HG03354 (cell line): ENCODE results near the gene MRPL23.

Experiments
- ATAC-seq: cut with Tn5 transposase; IDR thresholded peaks from one replicate; pipeline ENCODE4 v1.9.1; 2021; ENCODE audit warnings: mild to moderate bottlenecking; ENCODE audit not compliant: unreplicated experiment, poor library complexity, severe bottlenecking

The MRPL23 gene

DNA sequence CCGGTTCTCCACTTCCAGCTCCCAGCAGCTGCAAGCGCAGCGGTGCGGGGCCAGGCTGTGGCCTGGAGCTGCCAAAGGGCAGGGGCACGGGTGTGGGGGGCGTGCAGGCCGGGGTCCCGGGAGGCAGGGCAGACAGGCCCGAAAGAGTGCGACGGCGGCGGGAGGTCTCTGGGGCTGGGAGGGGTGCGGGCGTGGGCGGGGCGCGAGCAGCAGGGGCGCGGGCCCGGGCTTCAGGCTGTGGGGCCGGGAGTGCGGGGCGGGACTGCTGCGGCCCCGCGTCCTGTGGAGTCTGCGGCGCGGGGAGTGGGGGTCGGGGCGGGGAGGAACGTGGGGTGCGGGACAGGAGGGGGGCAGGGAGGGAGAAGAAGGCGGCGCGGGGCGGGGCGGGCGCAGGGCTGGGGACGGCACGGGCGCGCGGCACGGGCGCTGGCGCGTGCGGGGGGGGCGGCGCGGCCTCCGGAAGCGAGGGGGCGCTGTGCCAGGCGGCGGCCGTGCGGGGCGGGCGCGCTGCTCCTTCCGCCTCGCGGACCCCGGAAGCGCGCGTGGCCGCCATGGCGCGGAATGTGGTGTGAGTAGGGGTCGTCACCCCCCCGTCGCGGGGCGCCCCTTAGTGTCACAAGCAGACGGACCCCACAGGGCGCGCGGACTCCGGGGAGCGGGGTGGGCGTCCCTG is at the start of gene MRPL23:
MRPL23 (plus strand) TSS at position 521 of the 673 bp plus-strand sequence; CDS start at position 552, 31 bp downstream.
- peak; percentile 54 for ATAC-seq

DNA sequence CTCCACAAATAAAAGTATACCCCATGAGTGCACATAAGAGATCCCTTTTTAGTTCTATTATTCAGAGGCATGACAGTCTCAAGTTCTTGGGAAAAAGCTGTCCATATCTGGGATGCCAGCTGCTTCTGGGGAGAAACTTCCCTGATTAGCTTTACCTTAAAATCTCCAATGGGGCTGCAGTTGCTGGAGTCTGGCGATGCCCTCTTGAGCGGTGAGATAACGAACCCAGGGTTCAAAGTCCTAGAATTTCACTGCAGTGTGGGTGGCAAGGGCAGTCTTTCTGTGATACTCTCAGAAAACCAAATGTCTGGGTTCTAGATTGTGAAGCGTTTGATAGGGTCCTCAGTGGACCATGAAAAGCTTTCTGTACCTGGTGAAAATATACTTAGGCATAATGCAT is 48.0 kb upstream of the MRPL23 start:
- no peak for ATAC-seq

DNA sequence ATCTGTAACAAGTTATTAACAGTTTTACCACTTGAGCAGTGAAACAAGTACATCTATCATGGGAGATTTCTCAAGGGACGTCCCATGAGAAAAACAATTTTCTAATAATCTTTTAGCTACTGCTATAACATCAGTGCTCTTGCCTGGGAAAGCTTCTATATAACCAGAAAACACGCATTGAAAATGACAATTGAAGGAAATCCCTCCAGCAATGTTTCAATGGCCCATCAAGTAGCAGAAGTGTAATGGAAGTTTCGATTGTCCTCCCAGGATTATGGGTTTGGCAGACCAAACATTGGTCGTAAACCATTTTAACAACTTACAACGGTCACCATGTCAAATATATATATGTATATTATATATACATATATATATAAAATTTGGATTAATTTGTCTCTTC is 47.4 kb upstream of the MRPL23 start:
- ATAC-seq = no peak

DNA sequence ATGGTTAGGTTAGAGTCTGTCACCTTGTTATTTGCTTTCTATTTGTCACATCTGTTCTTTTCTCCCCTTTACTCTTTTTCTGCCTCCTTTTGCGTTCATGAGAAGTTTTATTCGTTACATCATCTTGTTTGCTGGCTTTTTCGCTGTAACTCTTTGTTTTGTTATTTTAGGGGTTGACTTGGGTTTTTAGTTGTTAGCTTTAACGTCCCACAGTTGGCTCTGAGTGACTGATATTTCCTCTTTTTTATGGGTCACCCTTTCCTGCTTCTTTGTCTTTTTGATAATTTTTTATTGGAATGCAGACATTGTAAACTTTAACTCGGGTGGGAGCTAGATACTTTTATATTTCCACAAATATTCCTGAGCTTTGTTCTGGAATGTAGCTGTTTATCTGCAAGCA is 41.0 kb upstream of the MRPL23 start:
- ATAC-seq = no peak

DNA sequence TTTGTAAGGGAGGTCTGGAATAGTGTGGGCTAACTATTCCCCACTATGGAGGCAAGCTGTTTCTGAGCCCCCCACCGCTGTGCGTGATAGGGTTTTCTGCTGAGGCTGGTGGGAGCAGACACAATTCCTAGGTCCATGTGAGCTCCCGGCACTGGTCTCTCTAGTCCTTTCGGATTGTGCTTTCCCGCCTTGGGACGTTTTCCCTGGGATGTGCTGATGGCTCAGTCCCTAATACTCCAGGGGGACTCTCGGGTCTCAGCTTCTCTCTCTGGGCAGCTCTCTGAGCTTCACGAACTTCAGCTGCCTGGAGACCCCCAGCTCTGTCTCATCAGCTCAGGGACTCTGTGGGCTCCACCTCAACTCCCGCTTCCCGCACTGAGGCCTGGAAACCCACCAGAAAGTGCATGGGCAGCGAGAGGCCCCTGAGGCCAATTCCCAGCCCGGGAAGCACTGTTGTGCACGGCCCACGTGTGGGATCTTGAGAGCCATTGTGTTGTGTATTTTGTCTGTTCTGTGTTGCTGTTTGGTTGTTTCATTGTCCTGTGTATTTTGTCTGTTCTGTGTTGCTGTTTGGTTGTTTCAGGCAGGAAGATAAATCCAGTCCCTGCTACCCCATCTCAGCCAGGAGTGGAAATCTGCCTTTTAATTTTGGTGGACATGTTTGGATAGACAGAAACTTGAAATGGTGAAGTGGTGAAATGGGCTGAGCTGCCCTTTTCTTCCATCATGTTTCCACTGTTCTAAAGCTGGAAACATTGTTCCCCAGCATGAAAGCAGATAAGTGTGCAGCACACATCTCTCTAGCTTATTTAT is 40.3 kb upstream of the MRPL23 start:
- ATAC-seq = no peak

DNA sequence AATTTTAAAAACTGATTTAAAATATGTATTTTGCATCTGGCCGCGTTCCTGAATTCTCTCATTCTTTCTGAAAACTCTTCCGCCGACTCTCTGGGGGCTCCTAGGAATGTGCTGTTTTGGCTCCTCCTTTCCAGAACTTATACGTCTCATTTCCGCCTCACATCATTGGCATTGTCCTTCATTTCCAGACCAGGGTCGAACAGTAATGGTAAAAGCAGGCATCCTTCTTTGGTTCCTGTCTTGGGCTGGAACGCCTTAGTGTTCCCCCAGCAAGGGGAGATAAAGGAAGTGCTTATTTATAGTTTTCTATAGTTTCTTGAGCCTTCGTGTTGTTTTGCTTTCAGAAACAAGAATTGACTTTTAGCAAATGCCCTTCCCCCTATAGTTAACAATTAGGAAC is 38.5 kb upstream of the MRPL23 start:
- ATAC-seq = no peak

DNA sequence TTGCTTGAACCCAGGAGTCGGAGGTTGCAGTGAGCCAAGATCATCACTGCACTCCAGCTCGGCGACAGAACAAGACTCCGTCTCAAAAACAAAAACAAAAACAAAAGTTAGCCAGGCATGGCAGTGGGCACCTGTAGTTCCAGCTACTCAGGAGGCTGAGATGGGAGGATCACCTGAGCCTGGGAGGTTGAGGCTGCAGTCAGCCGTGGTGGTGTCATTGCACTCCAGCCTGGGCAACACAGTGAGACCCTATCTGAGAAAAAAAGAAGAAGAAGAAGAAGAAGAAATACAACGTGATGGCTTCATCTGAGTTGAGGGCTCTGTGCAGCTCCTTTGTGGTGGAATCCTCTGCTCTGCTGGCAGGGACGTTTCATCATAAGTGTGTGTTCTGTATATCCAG is 37.6 kb upstream of the MRPL23 start:
- no peak for ATAC-seq

DNA sequence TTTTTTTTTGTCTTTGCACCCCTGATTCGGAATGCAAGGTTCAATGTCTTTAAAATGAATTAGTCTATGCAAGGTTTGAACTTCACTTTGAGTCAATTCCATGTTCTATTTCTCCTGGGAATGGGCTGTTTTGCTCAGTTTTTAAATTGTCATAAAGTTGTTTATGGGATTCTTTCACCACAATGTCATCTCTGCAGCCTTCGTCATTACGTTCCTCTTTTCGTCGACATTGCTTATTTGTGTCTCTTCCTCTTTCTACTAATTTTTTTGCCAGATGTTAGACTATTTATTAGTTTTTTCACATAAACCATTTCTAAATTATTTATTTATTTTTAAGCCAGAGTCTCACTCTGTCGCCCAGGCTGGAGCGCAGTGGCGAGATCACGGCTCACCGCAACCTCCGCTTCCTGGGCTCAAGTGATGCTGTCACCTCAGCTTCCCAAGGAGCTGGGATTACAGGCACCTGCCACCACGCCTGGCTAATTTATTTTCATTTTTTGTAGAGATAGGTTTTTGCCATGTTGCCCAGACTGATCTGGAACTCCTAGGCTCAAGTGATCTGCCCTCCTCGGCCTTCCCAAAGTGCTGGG is 34.7 kb upstream of the MRPL23 start:
- ATAC-seq = no peak

DNA sequence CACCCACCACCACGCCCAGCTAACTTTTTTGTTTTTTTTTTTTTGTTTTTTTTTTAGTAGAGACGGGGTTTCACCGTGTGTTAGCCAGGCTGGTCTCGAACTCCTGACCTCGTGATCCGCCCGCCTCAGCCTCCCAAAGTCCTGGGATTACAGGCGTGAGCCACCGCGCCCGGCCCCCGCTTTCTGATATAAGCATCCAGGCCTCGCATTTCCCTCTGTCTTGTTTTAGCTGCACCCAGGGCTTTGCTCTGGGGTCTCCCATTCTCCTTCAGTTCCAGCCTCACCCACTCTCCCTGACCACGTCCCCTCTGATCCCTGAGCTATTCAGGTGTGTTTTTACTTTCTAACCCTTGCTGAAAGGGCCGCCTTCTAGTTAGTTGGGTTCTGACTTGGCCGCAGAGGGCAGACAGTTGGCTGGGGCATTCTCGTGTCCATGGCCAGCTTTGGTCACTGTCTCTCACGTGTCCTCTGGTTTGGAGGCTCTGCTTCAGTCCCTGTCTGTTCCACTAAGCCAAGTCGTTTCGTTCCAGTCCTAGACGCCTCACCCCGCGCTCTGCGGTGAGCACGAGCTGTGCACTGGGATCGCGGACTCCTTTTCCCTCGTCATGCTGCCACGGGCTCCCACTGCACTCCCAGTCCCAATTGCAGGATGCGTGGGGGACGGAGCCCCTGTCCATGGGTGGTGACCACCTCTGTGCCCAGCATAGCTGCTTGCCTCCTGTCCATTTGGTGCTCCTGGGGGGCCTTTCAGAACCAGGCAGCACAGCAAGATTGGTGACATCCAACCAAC is 33.7 kb upstream of the MRPL23 start:
- ATAC-seq = no peak

DNA sequence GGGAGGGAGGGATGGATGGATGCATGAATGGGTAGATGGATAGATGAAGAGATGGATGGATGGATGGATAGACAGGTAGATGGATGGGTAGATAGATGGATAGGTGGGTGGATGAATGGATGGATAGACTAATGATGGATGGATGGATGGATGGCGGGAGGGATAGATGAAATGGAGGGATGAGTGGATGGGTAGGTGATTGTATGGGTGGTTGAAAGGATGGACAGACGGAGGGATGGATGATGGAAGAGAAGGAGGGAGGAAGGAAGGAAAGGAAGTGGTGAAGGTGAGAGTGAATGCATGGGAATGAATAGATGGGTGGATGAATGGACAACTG is 31.4 kb upstream of the MRPL23 start:
- no peak for ATAC-seq

DNA sequence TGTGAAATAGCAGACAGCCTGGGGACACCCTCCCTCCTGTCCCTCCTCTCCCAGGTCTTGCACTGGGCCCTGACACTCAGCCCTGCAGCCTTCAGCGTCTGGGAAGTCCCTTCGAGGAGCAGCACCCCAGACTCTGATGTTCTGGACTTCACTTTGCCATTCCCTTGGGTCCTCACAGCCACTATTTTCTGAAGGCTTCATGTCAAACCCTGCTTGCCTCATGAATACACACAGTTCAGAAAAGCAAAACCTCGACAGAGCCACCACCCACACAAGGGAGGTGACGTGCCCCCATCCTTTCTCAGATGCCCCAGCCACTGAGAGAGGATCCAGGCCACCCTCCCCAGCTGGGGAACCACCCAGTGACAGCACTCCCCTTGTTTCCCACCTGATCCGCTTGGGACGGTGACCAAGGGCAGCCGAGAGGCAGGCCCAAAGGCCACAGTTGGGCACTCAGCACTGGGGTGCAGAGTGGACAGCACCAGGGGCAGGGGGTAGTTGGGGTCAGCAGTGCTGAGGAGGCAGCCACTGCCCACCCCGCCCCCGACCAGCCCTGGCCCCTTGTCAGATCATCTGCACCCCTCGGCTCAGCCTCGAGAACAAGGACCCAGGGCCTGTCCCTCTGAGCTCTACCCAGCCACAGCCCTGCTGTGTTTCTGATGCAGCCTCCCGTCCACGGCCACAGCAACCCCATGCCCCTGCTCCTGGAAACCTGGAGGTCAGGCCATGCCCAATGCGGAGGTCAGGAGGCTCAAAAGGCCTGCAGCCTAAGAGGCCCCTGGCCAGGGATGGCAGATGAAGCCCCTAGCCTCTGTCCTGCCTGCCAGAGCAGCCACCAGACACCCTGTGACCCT is 30.8 kb upstream of the MRPL23 start:
- no peak for ATAC-seq

DNA sequence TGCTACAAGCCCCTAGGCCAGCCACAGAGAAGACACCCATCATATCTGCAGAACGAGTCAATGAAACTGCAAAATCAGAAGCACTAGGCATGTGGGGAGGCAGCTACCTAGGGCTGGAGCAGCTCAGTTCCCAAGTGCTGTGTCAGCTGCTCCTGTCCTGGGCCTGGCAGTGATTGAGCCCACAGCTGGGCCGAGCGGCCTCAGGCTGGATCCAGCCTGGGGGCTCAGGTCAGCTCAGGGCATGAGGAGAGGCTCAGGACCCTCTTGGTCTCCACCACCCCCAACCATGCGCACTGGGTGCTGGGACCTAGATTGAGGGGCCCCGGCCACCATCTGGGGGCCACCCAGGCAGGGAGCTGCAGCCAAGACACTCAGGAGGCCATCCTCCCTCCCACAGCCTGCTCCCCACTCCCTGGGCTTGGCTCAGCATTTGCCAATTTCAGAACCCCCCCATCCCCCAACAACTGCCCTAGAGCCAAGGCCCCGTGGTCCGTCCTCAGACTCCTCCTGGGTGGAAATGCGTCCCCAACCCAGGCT is 30.1 kb upstream of the MRPL23 start:
- no peak for ATAC-seq

DNA sequence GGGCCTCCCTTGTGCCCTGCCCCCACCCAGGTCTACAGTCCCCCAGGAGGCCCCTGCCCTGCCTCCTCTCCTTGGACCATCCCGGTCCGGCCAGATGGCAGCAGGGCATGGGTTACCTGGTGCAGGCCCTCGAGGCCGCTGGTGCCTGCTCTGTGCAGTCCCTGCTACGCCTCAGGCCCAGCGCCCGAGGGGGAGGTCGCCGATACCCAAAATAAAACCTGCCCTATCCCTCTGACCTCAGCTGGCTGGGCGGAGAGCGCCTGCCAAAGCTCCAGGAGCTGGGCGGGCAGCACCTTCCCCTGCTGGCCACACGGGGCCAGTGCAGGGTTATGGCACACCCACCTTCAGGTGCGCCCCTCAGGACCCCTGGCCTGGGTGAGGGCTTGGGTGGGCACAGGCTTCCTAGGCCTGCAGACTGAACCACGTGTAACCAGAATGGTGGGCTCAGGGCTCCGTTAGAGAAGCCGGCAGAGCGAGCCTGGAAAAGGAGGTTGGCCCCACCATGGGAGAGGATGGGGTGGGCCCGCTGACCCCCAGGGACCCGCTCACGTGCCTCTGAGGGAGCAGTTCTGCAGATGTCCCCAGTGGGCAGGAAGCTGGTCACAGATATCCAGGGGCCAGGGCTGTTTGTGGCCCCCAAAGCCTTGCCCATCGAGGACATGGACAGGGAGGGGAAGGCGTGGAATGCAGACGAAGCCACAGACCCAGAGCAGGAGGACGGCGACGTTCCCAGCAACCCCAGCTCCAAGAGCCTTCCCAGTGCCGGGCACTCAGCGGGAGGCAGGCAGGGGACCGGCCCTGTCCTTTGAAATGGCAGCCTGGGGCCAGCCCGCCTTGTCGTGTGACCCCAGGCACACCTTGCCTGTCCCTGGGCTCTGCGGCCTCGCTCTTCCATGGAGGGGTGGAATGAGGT is 29.4 kb upstream of the MRPL23 start:
- ATAC-seq = no peak

DNA sequence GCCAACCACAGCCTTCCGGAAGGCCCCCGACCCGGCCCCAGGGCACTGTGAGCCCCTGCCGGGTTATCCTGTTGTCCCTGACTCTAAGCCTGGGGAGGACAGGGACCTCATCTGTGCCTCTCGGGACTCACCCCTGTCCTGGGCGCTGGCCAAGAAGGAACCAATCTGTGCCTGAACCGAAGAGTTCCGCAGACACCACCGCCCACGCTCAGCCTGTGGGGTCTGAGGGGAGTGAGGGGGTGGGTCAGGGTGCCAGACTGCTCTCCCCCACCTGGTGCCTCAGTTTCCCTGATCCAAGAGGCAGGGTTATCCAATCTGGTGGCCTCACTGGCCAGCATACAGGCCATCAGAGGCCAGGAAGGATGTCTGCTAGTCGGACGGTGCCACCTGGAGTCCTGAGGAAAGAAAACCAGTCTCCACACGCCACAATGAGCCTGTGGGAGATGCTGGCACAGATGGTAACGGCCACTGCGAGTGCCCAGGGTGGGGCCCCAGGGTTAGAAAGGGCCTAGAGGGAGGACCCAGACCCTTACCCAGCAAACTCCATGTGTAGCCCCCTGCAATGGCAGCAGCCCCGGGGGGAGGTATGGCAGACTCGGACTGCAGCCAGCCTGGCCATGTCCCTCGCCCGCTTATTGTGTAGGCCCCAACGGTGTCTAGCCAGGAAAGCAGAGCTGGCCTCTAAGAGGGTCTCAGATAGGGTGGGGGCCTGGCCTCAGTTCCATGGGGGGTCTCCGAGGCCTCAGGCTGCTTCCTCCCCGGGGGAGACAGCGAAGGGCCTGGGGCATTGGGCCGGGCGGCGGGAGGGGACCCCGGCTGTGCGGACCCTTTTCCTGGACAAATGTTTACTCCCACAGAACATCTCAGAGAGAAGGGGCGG is 28.5 kb upstream of the MRPL23 start:
- no peak for ATAC-seq

DNA sequence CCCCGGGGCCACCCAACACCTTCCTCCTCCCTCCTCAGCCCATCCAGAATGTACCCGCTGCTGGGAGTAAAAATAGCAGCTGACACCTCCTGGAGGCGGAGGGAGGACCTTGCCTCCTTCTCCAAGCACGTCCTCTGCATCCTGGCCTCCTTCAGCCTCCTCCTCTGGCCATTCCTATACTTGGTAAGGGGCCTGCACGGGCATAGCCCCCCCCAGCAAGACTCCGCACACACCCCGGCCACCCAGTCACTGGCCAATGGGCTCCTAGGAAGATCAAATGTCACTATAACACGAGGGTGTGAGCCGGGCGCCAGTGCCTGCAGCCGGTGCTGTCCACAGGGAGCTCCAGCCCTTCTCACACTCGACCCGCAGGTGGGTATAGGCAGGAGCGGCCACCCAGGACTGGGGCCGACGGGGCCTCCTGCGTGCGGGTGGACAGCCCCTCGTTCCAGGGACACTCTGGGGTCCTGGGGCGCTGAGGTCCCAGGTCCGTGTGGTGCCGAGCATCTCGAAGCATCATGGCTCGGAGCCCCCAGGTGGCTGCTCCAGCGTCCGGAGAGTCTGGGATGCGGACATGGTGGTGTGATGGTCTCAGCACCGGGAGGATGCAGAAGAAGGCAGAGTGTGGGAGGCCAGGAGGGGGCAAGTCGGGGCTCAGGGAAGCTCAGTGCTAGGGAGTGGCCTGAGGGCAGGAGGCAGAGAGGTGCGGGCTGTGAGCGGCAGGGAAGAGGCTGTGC is 27.6 kb upstream of the MRPL23 start, which contains the start of gene TNNT3:
TNNT3 (plus strand) TSS at position 313 of the 737 bp plus-strand sequence. CDS start 3,172 bp downstream, outside the sequence.
- ATAC-seq = no peak

DNA sequence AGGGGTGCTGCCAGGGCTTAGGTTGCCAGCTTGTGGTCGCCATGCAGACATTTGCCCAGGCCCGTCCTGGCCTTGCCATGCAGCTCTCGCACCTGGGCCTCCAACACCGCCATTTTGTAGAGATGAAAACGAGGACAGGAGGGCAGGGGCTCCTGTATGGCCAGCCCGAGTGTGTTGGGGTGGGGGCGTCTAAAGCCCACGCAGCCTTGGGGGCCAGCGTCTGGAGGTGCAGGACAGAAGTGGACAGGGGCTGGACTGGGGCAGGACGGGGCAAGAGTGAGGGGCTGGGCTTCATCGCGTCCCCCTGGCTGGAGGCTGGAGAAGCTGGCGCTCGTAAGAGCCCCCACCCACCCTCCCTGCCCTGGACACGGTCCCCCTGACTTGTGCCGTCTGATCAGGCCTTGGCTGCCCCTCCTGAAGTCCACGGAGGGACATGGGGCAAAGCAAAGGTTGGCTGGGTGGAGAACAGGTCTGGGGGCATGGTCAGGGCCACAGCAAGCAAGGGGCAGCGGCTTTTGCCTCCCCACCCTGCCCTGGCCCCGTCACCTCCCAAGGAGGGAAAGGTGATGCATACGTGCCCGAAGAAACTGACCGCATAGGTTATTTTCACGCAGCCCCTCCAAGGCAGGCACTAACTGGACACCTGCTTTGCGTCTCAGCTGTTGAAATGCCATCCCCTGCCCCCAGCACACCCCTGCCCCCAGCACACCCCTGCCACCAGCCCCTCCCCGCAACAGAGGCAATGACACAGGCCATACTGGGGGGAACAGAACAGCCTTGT is 26.8 kb upstream of the MRPL23 start:
- no peak for ATAC-seq
